DMS53 (cell line): Measurements from ENCODE around the gene TXNDC17.
A peak's percentile ranks its signal among the peaks of the same experiment; 100 is the strongest.
"Not testable (repeated sequence)": the region's sequence is repeated elsewhere in the genome, so short reads cannot be mapped to it uniquely, and the experiment has no call there.

Source experiments
- DNase-seq: peaks from one replicate; lab custom pipeline; 2025; lab: John Stamatoyannopoulos, UW

TXNDC17 gene

DNA sequence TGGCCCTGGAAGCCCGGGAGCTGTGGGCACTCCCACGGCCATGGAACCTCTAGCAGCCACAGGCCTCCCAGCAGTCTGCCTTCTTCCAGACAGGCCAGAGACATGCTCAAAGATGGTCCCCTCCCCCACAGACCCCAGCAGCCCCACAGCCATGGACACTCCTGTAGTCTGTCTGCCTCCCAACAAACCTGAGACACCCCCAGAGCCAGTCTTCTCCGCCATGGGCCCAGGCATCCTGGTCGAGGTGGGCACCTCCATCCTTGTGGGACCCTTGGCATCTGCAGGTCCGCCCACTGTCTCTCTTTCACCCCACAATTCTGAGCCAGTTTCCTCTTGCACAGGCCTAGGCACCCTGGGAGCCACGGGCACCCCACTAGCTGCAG is 3.4 kb upstream of the TXNDC17 start:
- no peak for DNase-seq

GRCh38 chr17:6638046-6638908 is 2.6 kb upstream of the TXNDC17 start:
- no peak for DNase-seq

DNA sequence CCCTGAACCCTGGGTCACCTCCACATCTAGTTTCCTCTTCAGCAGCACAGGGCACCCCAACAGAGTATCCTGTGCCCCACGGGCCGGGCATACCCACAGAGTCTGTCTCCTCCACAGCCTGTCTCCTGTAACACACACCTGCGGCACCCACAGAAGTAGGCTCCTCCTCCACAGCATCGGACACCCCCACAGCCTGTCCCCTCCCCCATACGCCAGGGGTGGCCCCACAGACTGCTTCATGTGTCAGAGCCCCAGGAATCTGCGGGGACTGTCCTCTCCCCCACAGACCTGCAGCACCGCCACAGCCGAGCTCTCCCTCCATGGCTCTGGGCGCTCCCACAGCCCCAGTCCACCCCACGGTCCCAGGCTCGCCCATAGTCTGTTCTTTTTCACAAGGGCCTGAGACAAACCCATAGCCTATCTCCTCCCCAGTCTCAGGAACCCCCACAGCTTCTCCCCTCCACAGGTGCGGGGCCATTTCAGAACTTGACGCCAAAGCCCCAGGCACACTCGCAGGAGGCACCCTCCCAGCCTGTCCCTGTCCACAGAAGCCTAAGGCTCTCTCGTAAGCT is 1.8 kb upstream of the TXNDC17 start:
- DNase-seq, result no peak

- peak; percentile 78 for DNase-seq
These were observed 999 bp upstream of the TXNDC17 start for GRCh38 chr17:6639586-6640535.

- peak; percentile 75 for DNase-seq
These were observed 495 bp downstream of the TXNDC17 start for GRCh38 chr17:6641247-6641863.

GRCh38 chr17:6642592-6642991 is 1.7 kb downstream of the TXNDC17 start:
- no peak for DNase-seq

DNA sequence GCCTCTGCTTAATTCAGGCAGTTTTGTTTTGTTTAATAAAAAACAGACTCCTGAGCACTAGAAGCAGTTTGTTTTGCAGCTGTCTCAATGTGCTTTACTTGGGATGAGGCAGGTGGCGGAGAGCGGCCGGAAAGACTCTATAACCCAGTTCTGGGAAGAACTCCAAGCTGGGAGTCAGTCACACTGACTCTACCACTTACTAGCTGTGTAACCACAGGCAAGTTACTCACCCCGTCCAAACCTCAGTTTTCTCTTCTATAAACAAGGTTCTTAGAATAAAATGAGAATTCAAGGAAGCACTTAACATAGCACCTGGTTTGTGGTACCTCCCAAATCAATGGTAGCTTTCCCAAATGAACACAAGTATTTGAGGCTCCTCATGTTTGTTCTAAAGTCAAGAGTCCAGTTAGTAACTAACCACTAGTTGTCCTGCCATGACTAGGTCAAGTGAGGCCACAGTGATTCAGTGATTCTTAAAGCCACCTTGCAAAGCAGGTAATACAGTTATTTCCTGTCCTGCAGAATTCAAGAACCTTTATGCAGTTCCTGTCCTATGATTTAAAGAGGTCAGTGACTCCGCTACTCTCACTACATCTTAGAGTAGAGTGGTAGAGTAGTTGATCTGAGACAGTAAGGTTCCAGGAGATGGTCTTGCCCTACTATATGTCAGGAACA is 2.7 kb downstream of the TXNDC17 start:
- DNase-seq, result peak; percentile 17

DNA sequence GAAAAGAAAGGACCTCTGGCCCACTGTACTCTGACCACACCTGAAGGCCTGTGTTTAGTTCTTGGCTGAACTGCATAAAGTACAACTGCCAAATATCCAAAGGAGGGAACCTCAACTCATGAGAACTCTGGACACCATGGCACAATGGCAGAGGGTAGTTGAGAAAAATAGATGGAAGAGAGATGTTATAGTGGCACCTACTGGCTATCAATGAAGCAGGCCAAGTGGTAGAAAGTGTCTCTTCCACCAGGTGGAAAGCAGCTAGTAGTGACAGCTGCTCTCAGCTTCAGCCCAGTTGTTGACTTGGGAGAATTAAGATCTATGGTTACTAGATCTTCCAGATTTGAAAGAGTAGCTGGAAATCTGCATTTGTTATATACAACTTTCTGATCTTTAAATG is 7.3 kb downstream of the TXNDC17 start:
- DNase-seq, result peak; percentile 56

GRCh38 chr17:6651354-6651918 is 10.6 kb downstream of the TXNDC17 start, which contains the start of the genes C17orf100 and MED31:
TSS of gene C17orf100 (plus strand) at chr17:6651762. CDS start at chr17:6651914, 152 bp downstream.
TSS of gene MED31 (minus strand) at chr17:6651605. CDS start at chr17:6651528, 77 bp downstream.
- peak; percentile 99 for DNase-seq

DNA sequence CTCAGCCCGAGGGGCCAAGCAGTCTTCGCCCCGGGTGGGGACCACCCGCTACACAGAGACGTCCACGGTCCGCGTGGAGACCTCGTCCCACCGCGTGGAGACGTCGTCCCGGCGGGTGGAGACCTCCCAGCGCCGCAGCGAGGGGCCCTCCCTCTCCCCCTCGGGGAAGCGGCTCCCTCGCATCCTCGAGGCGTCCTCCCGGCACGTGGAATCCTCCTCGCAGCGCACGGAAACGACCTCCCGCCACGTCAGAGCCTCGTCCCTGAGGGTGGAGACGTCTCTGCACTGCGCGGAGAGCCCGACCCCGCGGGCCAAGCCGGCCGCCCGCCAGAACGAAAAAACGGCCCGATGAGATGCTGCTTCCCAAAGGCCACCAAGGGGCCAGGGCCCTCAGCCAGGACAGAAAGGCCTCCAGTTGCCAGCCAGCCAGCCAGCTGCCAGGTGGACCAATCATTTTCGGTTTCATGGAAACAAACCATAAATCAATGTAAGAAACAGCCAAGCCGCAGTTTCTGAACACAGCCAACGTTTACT is 11.1 kb downstream of the TXNDC17 start:
- DNase-seq, result peak; percentile 73

GRCh38 chr17:6654841-6655731 is 14.2 kb downstream of the TXNDC17 start:
- peak; percentile 96 for DNase-seq

DNA sequence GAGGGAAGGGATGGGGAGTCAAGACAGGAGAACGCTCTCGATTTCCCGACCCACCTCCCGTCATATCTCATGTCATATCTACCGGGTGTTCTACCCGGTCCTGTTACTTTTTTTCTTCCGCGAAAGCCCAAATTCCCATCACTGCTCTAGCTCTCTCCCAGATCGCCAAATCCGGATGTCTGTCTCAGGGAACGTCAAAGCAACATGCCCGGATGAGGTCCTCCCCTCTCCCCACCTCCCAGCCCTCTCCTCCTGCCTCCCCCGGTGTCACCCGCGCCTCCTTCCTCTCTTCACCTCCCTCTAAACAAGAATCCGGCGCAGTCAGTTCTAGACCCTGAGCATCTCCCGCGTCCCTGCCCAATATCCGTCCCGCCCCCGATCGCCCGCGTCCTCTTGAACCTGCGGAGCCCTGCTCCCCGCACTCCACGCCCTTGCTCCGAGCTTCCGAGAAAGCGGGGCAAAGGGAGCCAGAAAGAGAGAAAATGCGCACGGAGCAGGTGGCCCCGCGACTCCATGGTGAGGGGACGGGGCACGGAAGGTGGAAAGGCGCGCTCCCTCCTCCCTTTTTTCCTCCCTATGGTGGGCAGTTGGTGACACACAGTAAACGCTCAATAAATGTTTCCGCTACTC is 15.0 kb downstream of the TXNDC17 start:
- peak; percentile 51 for DNase-seq

DNA sequence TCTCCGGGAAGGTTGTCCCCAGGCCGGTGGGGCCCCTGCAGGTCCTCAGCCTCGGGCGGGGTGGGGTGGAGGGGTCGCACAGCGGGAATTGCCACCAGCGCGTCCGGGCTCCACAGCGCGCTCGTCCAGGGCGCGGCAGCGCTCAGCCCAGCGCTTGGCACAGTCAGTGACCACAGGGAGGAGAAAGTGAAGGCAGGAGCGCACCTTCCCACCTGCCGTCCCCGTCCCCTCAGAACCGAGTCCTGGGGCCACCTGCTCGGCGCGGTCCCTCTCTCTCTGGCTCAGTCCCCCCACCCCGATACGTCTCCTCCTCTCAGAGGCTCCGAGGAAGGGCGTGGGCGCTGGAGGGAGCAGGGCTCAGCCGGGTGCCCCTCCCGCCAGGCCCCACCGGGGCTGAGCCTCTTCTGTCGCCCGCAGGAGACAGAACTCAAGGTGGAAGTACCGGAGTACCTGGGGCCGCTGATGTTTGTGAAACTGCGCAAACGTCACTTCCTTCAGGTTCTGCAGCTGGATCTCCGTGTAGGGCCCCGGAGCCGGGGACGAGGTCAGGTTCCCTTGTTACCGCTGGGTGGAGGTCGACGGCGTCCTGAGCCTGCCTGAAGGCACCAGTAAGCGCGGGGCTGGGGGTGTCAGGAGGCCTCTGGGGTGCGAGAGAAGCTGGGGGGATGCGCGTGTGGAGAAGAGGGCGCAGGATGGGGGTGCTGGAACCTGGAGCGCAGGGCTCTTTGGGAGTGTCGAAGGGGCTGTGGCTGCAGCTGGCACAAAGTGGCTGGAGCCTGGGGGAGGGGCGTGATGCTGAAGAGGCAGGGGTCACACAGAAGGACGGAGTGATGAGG is 16.2 kb downstream of the TXNDC17 start:
- DNase-seq, result peak; percentile 82

DNA sequence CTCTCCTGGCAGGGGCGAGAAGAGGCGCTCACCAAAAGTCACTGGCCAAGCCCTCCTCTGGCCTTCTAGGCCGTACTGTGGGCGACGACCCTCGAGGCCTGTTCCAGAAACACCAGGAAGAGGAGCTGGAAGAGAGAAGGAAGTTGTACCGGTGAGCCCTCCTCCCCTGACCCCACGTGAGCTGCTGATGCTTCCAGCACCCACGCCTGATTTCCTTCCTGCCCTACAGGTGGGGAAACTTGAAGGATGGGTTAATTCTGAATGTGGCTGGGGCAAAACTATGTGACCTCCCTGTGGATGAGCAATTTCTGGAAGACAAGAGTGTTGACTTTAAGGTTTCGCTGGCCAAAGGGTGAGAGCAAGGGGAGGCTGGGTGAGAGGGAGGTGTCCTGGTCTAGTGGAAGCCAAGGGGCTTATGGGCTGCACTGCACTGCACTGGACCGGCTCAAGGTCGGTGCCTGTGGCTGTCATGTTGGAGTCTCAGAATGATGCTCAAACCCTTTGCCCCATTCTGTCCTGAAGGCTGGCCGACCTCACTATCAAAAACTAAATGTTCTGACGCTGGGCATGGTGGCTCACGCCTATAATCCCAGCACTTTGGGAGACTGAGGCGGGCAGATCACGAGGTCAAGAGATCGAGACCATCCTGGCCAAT is 16.9 kb downstream of the TXNDC17 start:
- DNase-seq, result no peak

GRCh38 chr17:6658411-6658810 is 17.6 kb downstream of the TXNDC17 start:
- not testable (repeated sequence) for DNase-seq

DNA sequence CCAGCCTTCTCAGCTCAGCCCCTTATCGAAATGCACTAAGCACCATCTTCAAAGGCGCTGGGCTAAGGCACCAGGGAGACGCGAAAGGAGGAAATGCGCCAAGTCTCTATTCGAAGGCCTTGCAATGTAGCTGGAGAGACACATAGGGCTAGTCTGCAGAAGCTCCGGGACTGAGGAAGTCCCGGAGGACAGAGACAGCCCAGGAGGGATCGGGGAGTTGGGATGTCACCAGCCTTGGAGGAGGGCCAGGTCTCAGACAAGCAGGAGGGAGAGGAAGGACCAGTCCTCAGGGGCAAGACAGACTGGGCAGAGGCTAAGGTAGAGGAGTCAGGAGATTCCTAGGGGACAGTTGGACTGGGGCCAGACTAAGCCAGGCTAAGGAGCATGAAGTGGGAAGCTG is 19.2 kb downstream of the TXNDC17 start:
- DNase-seq, result no peak

GRCh38 chr17:6660805-6661463 is 20.1 kb downstream of the TXNDC17 start:
- no peak for DNase-seq
